ENCODE measurements around the gene OCA2.
A peak's percentile ranks its signal among the peaks of the same experiment; 100 is the strongest.
"Not testable (repeated sequence)": the region's sequence is repeated elsewhere in the genome, so short reads cannot be mapped to it uniquely, and the experiment has no call there.

Gene OCA2

DNA sequence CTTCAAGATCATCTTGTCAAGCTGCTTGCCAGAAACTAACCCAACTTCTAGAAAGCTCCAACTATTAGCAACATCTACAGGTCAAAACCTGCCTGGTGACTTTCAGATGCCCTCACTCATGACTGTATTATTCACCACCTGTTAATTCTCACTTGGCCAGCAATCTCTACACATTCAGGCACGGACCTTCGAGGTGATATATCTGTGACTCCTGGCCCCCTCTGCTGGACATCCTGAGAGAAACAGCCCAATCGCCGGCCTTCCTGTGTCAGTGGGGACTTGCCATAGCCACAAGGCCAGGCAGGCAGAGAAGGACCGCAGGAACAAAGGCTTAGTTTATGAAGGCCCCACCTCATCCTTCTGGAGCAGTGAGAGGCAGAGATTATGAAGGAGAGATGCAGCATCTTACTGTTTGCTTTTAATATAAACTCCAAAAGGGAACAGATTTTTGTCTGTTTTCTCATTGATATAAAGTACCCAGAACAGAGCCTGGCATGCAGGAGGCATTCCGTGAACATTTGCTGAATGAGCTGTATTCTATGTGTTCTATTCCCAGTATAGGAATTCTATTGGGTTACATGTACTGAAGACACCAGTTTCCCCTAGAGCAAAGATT lies 24.4 kb upstream of the OCA2 start:
- H4K8ac ChIP-seq (ENCODE audit: low read length): no peak overlapping the region
- no peak overlapping the region for H3K14ac ChIP-seq (ENCODE audit: low read length in 2 of 2)
- H2BK15ac ChIP-seq (ENCODE audit: low read depth, poor library complexity, severe bottlenecking): no peak overlapping the region
- H3K23ac ChIP-seq (ENCODE audit: low read length in 2 of 2): no peak overlapping the region
- no peak overlapping the region for H3K4me3 ChIP-seq (ENCODE audit: insufficient read depth in 1 of 2, low read depth in 1 of 2, low read length in 2 of 2)
- no peak overlapping the region for H3K27ac ChIP-seq (ENCODE audit: low read length, poor library complexity, severe bottlenecking)
- H3K27me3 ChIP-seq (ENCODE audit: control insufficient read depth in 1 of 2, insufficient read depth in 1 of 2, low read length in 2 of 2): no peaks in the 10 kb centered on the region
- no peak overlapping the region for H2BK120ac ChIP-seq (ENCODE audit: low read depth, low read length)
- H3K4me1 ChIP-seq (ENCODE audit: control insufficient read depth, insufficient read depth, low read depth, low read length): no peaks in the 10 kb centered on the region
- H2AFZ ChIP-seq (ENCODE audit: low read depth, low read length): no peak overlapping the region
- no peak overlapping the region for H4K91ac ChIP-seq (ENCODE audit: low read length)
- no peak overlapping the region for H2AK5ac ChIP-seq (ENCODE audit: low read length, severe bottlenecking)
- peak; percentile 78 for DNase-seq
- H3K79me1 ChIP-seq (replicated peaks; ENCODE audit: low read length, poor library complexity, severe bottlenecking): peaks cover 20% of the 10 kb centered on the region
- H3K36me3 ChIP-seq (ENCODE audit: control insufficient read depth in 1 of 2, insufficient read depth in 2 of 2, low read depth in 1 of 2, low read length in 2 of 2): peaks cover 60 to 73% of the 10 kb centered on the region in 2 experiments
- H2BK5ac ChIP-seq (ENCODE audit: low read depth, low read length, poor library complexity, severe bottlenecking): no peak overlapping the region
- 39% methylated on average over 6 of the region's 6 CpGs for WGBS
- H3K9me3 ChIP-seq (ENCODE audit: control insufficient read depth, low read length): no peaks in the 10 kb centered on the region
- H3K18ac ChIP-seq (ENCODE audit: low read depth in 1 of 2, low read length in 2 of 2): no peak overlapping the region
- no peak overlapping the region for H3K4ac ChIP-seq (ENCODE audit: low read depth in 1 of 2, low read length in 2 of 2)
- no peak overlapping the region for H3K9ac ChIP-seq (ENCODE audit: low read length)
- no peak overlapping the region for H2BK12ac ChIP-seq (ENCODE audit: low read length in 2 of 2)
- no peak overlapping the region for H3K4me2 ChIP-seq (ENCODE audit: low read length, poor library complexity, severe bottlenecking)

DNA sequence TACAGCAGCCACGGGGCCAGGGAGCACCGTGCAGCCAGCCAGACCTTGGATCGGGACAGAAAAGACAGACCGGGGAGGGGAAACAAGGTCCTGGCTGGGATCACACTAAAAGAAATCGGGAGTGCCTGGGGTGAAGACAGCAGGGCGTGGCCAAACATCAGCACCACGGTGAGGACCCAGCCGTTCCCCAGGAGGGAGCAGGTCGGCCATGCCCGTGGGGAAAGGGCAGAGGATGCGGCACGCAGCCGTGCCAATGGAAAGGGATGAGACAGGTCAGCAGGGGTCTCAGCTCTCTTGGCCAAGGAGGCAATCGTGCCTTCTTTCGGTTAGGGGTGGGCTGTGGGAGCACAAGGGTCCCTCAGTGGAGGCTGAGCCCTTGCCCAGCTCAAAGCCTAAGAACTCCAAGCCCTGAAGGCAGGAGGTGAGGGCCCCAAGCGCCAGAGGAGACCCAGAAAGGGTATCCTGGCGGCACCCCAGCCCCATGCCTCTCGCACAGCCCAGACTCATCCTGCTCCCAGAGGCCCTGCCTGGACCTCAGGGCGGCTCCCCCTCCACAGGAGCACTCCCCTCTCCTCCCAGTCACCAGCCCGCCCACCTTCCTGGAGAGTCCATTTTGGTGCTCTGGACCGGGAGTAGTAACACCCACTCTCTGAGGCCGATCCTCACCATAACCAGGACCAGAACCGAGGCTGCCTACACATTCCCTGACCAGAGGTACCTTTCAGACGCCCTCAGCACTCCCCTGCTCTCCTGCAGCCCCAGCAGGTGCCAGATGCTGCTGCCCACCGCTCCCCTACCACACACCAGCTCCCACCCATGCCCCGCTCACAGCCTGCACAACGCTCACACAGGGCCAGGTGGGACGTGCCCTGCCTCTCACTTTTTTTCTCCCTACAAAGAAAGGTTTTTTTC lies 23.2 kb upstream of the OCA2 start:
- Histone ChIP-seq H4K8ac (ENCODE audit: low read length) (no peak overlapping the region), H3K27ac (ENCODE audit: low read length, poor library complexity, severe bottlenecking) (no peak overlapping the region), H2BK5ac (ENCODE audit: low read depth, low read length, poor library complexity, severe bottlenecking) (no peak overlapping the region), H3K79me1 (replicated peaks; ENCODE audit: low read length, poor library complexity, severe bottlenecking) (peaks cover 22% of the 10 kb centered on the region), H2AK5ac (ENCODE audit: low read length, severe bottlenecking) (no peak overlapping the region), H3K4me2 (ENCODE audit: low read length, poor library complexity, severe bottlenecking) (no peak overlapping the region), H3K23ac (ENCODE audit: low read length in 2 of 2) (peak overlapping the region in 1 of 2 experiments; percentile 86), H3K18ac (ENCODE audit: low read depth in 1 of 2, low read length in 2 of 2) (no peak overlapping the region), H3K4me1 (ENCODE audit: control insufficient read depth, insufficient read depth, low read depth, low read length) (no peaks in the 10 kb centered on the region), H2AFZ (ENCODE audit: low read depth, low read length) (no peak overlapping the region), H2BK120ac (ENCODE audit: low read depth, low read length) (no peak overlapping the region), H3K9ac (ENCODE audit: low read length) (no peak overlapping the region), H3K4me3 (ENCODE audit: insufficient read depth in 1 of 2, low read depth in 1 of 2, low read length in 2 of 2) (no peak overlapping the region), H3K36me3 (ENCODE audit: control insufficient read depth in 1 of 2, insufficient read depth in 2 of 2, low read depth in 1 of 2, low read length in 2 of 2) (peaks cover 64 to 73% of the 10 kb centered on the region in 2 experiments), H3K27me3 (ENCODE audit: control insufficient read depth in 1 of 2, insufficient read depth in 1 of 2, low read length in 2 of 2) (no peaks in the 10 kb centered on the region), H3K4ac (ENCODE audit: low read depth in 1 of 2, low read length in 2 of 2) (no peak overlapping the region), H3K9me3 (ENCODE audit: control insufficient read depth, low read length) (no peaks in the 10 kb centered on the region), H4K91ac (ENCODE audit: low read length) (no peak overlapping the region), H2BK15ac (ENCODE audit: low read depth, poor library complexity, severe bottlenecking) (no peak overlapping the region), H3K14ac (ENCODE audit: low read length in 2 of 2) (peak overlapping the region in 1 of 2 experiments; percentile 44), H2BK12ac (ENCODE audit: low read length in 2 of 2) (no peak overlapping the region)
- DNase-seq: no peak
- 87% methylated on average over 27 of the region's 28 CpGs for WGBS

GRCh38 chr15:28121577-28121976 lies 22.5 kb upstream of the OCA2 start:
- H3K9me3 ChIP-seq (ENCODE audit: control insufficient read depth, low read length); H3K4ac ChIP-seq (ENCODE audit: low read depth in 1 of 2, low read length in 2 of 2); H3K27ac ChIP-seq (ENCODE audit: low read length, poor library complexity, severe bottlenecking); DNase-seq; H2AK5ac ChIP-seq (ENCODE audit: low read length, severe bottlenecking); H3K4me3 ChIP-seq (ENCODE audit: insufficient read depth in 1 of 2, low read depth in 1 of 2, low read length in 2 of 2); H3K18ac ChIP-seq (ENCODE audit: low read depth in 1 of 2, low read length in 2 of 2); H4K8ac ChIP-seq (ENCODE audit: low read length); H3K9ac ChIP-seq (ENCODE audit: low read length); H3K14ac ChIP-seq (ENCODE audit: low read length in 2 of 2); H2BK5ac ChIP-seq (ENCODE audit: low read depth, low read length, poor library complexity, severe bottlenecking); H4K91ac ChIP-seq (ENCODE audit: low read length); H3K27me3 ChIP-seq (ENCODE audit: control insufficient read depth in 1 of 2, insufficient read depth in 1 of 2, low read length in 2 of 2); H2BK120ac ChIP-seq (ENCODE audit: low read depth, low read length); H3K4me1 ChIP-seq (ENCODE audit: control insufficient read depth, insufficient read depth, low read depth, low read length); H2BK12ac ChIP-seq (ENCODE audit: low read length in 2 of 2); H2AFZ ChIP-seq (ENCODE audit: low read depth, low read length); H3K23ac ChIP-seq (ENCODE audit: low read length in 2 of 2); H3K4me2 ChIP-seq (ENCODE audit: low read length, poor library complexity, severe bottlenecking): not testable (repeated sequence)
- peaks cover 24% of the 10 kb centered on the region for H3K79me1 ChIP-seq (replicated peaks; ENCODE audit: low read length, poor library complexity, severe bottlenecking)
- peaks cover 67 to 74% of the 10 kb centered on the region in 2 experiments for H3K36me3 ChIP-seq (ENCODE audit: control insufficient read depth in 1 of 2, insufficient read depth in 2 of 2, low read depth in 1 of 2, low read length in 2 of 2)
- peak overlapping the region; percentile 9 for H2BK15ac ChIP-seq (ENCODE audit: low read depth, poor library complexity, severe bottlenecking)
- 95% methylated on average over 11 of the region's 16 CpGs for WGBS

DNA sequence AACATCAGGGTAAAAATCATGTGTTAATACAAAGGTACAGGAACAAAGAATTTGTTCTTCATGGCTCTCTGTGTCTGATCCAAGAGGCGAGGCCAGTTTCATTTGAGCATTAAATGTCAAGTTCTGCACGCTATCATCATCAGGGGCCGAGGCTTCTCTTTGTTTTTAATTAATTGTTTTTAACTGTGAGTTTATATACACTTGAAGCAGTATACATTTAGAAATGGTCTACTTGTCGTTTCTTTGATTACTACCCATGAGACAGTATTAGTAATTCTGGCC lies 21.2 kb upstream of the OCA2 start:
- Histone ChIP-seq H3K79me1 (replicated peaks; ENCODE audit: low read length, poor library complexity, severe bottlenecking) (peaks cover 26% of the 10 kb centered on the region), H3K4me3 (ENCODE audit: insufficient read depth in 1 of 2, low read depth in 1 of 2, low read length in 2 of 2) (no peak overlapping the region), H3K27me3 (ENCODE audit: control insufficient read depth in 1 of 2, insufficient read depth in 1 of 2, low read length in 2 of 2) (no peaks in the 10 kb centered on the region), H3K4me1 (ENCODE audit: control insufficient read depth, insufficient read depth, low read depth, low read length) (peaks cover 4% of the 10 kb centered on the region), H3K36me3 (ENCODE audit: control insufficient read depth in 1 of 2, insufficient read depth in 2 of 2, low read depth in 1 of 2, low read length in 2 of 2) (peaks cover 75 to 86% of the 10 kb centered on the region in 2 experiments), H2AK5ac (ENCODE audit: low read length, severe bottlenecking) (no peak overlapping the region), H3K9ac (ENCODE audit: low read length) (no peak overlapping the region), H2BK5ac (ENCODE audit: low read depth, low read length, poor library complexity, severe bottlenecking) (no peak overlapping the region), H3K4me2 (ENCODE audit: low read length, poor library complexity, severe bottlenecking) (no peak overlapping the region), H2BK120ac (ENCODE audit: low read depth, low read length) (no peak overlapping the region), H3K9me3 (ENCODE audit: control insufficient read depth, low read length) (no peaks in the 10 kb centered on the region), H4K91ac (ENCODE audit: low read length) (no peak overlapping the region), H4K8ac (ENCODE audit: low read length) (no peak overlapping the region), H2BK12ac (ENCODE audit: low read length in 2 of 2) (no peak overlapping the region), H3K4ac (ENCODE audit: low read depth in 1 of 2, low read length in 2 of 2) (no peak overlapping the region), H2BK15ac (ENCODE audit: low read depth, poor library complexity, severe bottlenecking) (no peak overlapping the region), H3K18ac (ENCODE audit: low read depth in 1 of 2, low read length in 2 of 2) (no peak overlapping the region), H3K27ac (ENCODE audit: low read length, poor library complexity, severe bottlenecking) (no peak overlapping the region), H2AFZ (ENCODE audit: low read depth, low read length) (no peak overlapping the region), H3K14ac (ENCODE audit: low read length in 2 of 2) (no peak overlapping the region), H3K23ac (ENCODE audit: low read length in 2 of 2) (no peak overlapping the region)
- no peak for DNase-seq
- WGBS: 100% methylated on average over 3 of the region's 4 CpGs
